IPS DF 4.7 (cell line): ENCODE data around the gene NR2E3.

ENCODE experiments used
- DNase-seq: peaks from one replicate; pipeline ENCODE4 v3.0.0-alpha.2; 2013; ENCODE audit warnings: low spot score; ENCODE audit errors: extremely low read depth

Gene NR2E3

DNA sequence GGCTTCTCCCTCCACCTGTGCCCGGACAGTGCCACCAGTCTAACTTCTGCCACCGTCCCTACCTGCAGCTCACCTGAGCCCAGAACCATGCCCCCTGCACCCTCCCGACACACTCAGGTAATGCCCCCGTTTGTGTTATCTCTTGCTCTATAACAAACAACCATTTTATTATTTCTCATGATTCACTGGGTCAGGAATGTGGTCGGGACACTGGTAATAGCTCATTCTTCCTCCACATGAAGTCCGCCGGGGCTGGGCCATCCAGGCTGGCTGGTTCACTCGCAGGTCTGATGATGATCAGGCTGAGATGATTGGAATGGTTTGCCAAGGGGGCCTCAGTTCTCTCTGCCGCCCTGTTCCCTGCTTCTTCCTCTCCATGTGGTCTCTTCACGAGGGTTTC lies 20.3 kb upstream of the NR2E3 start:
- DNase-seq, result no peak

DNA sequence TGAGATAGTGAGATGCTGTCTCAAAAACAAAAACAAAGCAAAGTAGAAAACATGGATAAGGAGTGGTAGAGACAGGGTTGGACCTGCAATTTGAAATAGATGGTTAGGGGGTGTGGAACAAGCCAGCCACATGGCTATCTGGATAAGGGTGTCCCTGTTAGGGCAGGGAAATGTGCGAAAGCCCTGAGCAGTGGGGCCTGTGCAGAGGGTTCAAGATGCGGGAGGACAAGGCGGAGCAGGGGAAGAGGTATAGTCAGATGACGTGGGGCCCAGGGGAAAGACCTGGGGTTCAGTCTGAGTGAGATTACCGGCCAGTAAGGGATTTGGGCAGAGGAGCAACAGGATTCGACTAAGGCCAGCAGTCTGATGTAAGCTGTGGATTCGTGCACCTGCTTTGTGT lies 18.4 kb upstream of the NR2E3 start:
- DNase-seq, result no peak

DNA sequence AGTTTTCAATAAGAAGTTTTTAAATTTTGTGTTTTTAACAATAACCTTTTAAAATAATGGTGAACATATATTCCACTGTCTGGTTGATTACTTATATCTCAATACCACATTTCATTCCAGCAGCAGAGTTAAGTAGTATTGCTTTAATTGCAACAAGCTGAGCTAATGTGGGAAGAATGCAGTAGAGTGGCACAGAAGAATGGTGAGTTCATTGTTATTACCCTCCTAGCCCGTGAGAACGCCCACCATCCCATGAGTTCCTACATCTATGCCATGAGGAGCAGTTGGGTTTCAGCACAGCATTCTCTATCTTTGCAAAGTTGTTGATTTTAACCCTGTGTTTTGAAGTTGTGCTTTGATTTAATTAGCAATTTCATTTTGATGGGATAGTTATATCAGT lies 17.8 kb upstream of the NR2E3 start:
- no peak for DNase-seq

DNA sequence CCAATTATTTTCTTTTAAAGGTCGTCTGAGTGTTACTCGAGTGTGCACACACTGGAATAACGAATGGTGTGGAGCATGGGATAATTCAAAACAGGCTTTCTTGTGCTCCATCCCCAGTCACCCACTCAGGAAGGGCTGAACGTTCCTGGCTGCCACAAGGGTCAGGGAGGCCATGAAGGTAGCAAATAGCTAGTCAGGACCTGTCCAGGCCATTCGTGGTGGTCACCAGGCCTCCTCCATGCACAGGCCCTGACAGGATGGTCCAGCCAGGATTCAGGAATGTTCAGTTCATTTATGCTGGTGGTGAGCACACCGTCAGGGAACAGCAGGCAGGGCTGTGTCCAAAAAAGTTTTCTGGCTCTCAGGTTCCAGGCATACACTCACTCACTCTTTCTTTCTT lies 11.7 kb upstream of the NR2E3 start:
- no peak for DNase-seq

DNA sequence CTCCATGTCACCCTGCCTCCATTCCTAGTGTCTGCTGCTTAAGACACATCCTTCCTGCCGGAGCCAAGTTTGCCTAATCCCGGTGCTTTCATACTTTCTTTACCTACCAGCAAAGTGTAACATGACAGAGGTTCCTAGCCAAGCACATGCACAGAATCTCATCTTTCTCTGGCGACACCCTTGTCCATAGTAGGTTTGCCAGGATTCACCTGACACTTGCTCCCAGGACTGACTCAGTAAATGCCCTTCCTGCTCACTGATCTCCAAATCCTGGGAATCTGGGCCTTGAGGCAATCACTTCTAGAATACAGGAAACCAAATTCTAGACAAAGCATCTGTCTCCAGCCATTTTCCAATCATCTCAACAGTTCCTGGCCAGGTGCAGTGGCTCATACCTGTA lies 10.2 kb upstream of the NR2E3 start:
- no peak for DNase-seq

DNA sequence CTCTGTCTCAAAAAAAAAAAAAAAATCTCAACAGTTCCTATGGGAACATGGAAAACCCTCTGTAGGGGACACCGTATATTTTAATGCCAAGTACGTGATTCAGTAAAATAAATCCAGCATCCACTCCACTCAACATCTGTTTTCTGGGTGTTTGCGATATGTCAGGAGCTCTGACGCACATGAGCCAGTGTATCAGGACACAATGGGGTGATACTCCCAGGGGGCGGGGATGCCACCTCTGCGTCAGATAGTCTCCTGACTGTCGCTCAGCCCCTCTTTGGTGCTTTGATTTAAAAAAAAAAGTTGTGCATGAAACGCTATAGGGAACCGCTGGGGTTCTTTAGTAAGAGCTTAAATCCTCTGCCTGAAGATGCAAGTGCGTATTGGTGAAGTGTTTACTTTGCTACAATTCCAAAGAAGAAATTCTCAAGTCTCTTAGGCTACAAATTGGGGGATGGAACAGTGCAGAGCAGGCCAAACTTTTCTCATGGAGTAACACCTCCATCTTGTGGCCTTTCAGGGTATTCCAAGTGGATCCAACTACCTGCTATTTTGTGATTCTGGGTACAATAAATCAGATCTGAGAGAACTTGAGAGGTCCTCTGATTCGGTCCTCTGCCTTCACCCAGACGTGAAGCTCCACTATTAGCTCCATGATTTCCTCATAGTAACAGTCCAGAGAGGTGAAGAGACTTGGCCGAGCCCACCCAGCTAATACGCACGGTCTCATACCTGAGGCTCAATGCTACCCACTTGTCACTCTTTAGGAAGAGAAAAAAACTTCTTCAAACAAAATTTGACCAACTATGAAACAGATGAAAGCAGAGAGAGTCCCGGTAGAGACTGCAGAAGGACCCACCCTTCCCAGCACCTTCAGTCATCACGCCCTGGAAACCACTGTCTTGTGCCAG lies 9.3 kb upstream of the NR2E3 start:
- no peak for DNase-seq

DNA sequence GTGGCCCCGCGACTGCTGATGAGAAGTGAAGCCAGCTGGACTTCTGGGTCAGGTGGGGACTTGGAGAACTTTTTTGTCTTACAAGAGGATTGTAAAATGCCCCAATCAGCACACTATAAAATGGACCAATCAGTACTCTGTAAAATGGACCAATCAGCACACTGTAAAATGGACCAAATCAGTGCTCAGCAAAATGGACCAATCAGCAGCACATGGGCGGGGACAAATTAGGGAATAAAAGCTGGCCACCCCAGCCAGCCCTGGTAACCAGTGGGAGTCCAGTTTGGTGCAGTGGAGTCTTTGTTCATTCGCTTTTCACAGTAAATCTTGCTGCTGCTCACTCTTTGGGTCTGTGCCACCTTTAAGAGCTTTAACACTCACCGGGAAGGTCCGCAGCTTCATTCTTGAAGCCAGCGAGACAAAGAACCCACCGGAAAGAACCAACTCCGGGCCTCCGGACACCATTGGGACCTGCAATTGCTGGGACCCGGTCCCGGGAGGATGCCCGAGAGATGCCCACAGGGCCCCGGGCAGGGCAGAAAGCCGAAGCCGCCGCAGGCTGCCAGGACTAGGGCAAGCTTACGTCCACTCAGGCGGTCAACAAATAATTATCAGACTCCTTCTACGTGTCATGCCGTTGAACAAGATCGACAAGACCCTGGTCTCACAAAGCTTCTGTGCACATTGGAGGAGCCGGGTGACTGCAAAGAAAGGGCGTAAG lies 8.3 kb upstream of the NR2E3 start:
- DNase-seq, result no peak

DNA sequence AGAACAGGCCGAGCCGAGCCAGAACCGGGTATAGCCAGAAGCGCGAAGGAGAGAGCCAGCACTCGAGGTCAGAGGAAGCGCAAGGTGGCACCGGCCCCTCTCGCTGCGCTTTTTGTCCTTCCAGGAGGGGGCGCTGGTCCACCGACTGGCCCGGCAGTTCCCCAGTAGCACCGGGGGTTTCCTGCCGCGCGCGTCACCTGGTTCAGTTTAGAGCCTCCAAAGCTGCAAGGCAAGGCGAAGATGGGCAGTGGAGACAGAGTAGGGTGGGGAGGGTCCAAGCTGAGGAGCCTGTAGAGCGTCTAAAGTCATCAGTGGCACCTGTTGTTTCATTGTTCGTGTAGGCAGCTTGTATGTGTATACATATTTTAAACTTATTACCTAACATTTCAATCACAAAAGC lies 7.6 kb upstream of the NR2E3 start:
- DNase-seq, result no peak

DNA sequence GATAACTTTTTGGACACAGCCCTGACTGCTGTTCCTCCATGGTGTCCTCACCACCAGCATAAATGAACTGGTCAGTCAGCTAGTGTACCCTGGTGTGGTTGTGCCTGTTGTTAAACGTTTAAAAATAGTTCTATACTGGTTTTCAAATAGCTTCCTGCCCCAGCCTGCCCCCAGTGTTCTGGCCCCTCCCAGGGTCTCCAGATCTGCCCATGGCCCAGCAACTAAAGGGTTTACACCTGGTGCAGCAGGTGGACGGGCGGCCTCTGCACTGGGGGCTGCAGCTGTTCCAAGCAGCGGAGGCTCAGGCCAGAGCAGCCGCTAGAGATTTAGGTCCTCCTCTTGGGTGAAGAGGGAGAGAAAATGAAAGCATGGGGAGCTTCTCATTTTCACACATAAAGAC lies 6.1 kb upstream of the NR2E3 start:
- no peak for DNase-seq

DNA sequence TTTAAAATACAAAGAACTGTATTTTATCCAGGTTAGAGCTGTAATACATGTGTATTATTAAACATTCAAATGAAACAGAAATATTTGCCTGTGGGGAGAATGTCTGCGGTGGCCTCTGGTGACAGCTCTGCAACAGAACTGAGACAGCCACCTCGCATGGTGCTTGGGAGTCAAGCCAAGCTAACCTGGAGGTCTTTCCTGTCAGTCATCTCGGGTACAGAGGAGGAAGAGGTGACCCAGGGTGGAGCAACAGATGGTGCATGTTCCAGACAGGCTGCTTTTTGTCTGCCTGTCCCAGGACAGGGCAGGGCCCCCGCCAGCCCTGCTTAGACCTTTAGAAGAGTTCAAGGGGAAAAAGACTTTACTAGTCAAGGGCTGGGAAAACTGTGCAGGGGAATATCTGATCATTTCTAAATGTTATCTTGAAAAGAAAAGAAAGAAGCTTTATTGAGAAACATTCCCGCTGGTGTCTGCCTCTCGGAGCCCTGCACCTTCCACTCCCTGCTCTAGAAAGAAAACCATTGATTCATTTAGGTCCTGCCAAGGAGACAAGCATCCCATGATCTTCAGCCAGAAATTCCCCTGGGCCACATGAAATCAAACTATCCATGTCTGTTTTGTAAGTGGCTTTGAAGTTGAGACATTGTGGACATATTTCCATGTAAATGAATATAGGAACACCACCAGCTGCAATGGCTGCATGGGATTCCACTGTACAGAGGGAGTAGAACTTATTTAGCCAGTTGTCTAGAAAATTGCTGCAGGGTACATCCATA lies 5.5 kb upstream of the NR2E3 start:
- DNase-seq, result no peak

DNA sequence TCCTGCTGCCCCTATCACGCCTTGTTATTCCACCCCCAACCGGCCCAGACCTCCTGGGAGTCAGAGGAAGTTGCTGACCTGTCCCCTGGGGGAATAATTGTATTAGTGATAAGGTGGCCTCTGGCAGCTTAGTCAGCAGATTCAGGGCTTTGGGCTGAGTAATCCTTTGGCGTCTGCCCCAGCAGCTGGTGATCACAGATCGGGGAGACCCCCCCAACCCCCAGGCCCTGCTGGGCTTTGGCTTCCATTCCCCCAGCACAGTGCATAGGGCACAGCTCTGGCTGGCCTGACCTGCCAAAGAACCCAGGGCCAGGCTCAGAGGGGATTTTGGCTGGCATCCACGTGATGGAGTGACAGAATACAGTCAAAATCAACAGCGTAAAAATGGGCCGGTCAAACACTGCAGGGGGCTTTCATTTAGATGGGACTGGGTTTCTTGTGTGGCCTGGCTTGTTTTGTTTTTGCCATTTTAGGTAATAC lies 3.9 kb upstream of the NR2E3 start:
- DNase-seq, result no peak

DNA sequence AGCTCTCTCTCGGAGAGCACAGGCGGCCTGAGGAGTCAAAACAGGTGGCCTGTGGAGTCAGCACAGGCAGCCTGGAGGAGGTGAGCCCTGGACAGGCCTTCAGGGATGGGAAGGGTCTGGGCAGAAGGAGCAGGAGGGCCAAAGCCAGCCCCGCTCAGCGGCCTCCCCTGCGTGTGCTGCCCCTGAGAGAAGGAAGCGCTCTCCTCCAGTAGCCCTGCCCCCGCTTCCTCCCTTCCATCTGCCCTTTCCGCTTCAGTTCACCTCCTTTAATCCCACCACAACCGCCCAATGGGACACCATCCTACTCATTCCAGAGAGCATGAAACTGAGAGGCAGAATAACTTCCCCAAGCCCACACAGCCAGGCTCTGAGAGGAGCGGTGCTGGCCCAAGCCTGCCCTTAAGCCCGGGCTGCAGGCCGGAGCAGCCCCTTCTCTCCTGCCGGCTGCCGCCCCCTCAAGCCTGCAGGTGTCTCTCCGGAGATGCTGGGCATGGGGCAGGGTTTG lies 3.2 kb upstream of the NR2E3 start:
- no peak for DNase-seq

DNA sequence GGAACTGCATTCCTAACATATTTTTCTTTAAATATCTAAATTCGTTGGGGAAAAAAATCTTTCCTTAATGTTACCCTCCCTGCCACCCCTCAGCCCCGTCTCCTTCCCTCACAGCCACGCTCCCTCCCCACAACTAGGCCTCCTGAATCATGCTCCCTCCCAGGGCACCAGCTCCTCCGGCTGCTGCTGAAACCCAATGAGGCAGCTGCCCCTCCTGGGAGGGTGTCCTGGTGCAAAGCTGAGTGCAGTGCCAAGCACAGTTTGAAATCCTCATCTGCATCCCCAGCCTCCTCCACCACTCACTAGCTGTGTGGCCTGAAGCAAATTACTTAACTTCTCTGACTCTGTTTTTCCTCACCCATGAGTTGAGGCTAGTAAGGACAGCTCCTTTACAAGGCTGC lies 2.7 kb upstream of the NR2E3 start:
- no peak for DNase-seq

DNA sequence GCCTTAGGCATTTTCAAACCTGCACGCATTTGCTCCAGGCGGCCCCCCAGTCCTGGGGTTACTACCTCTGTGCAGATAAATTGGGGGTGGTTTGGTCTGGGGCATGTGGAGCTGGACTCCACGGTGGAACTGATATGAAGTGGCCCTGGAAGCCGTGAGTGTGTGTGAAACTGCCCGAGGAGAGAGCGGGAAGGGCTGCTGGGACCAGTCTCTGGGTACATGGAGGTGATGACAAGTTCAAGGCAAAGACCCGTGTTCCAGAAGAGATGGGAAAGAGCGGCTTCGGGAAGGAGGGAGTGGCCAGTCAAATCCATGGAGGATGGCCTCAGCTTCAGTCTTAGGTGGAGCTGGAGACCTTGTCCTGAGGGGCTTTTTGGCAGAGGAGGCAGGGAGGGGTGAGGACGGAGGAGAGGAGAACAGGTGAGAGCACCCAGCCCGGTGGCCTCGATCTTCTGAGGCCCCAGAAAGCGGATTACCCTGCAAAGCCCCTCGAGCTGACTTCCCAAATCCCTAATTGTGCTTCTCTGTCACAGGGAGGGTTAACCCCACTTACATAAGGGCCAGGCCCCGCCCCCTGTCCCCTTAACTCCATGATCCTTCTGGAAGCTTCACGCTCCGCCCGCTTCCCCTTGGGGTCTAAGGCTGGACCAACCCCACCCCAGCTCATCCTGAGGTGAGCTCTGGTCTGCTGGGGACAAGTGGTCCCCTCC lies 1.9 kb upstream of the NR2E3 start:
- no peak for DNase-seq

DNA sequence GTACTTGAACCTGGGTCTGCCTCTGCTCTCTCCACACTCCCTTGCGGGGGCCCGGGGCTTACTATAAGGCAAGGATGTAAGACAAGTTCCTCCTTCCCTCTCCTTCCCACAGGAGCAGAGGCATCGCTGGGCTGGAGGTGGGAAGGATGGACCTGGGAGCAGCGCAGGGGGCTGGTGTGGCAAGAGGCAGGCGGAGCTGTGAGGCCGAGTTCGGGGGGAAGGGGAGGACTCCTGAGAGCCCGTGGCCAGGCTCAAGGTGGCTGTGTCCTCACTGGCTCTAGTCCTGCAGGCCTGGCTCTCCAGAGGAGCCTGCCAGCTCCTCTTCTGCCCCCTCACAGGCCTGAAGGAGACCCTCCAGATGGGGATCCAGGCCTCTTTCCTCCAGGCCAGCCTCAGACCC lies 1.0 kb upstream of the NR2E3 start:
- no peak for DNase-seq

DNA sequence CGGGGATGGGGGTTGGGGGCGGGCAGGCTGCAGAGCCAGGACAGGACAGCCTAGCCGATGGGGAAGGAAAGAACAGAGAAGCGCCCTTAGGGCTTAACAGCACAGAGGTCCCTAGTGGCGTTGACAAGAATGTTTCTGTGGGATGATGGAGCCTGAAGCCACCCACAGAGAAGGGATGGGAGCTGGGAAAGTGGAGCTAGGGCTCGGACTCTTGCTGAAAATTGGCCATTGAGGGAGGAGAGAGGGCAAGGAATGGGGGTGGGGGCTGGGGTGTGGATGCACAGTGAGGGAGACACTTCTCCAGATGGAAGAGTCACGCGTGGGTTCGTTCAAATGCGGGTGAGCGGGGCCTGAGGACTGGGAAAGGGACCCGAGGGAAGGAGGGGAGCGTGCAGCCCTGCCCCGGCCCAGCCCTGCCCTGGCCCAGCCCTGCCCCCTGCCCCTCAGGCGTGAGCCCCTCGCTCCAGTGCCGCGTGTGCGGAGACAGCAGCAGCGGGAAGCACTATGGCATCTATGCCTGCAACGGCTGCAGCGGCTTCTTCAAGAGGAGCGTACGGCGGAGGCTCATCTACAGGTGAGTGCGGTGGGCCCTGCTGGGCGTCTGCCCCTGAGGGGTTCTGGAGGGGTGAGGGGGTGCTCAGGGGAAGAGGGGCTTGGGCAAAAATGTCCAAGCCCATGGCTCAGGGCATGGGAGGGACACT lies 832 bp downstream of the NR2E3 start:
- DNase-seq, result no peak

DNA sequence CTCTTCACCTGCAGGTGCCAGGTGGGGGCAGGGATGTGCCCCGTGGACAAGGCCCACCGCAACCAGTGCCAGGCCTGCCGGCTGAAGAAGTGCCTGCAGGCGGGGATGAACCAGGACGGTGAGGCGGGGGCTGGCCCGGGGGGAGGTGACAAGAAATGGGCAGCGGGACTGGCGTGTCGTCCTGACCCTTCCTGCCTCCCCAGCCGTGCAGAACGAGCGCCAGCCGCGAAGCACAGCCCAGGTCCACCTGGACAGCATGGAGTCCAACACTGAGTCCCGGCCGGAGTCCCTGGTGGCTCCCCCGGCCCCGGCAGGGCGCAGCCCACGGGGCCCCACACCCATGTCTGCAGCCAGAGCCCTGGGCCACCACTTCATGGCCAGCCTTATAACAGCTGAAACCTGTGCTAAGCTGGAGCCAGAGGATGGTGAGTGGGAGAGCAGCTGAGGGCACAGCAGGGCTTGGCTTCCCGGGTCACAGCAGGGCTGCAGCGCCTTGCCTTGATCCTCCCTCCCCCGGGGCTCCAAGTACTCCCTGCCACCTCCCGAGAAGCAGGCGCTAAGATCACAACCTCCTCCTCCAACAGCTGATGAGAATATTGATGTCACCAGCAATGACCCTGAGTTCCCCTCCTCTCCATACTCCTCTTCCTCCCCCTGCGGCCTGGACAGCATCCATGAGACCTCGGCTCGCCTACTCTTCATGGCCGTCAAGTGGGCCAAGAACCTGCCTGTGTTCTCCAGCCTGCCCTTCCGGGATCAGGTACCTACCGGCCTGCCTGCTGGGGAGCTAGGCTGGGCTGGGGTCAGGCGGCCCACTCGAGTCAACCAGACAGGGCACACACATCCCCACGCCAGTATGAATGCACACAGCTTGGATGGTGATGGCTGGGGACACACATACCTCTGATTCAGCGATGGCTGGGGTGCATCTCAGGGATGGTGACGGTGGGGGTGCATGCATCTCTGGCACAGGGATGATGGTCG lies 1.7 kb downstream of the NR2E3 start:
- no peak for DNase-seq

DNA sequence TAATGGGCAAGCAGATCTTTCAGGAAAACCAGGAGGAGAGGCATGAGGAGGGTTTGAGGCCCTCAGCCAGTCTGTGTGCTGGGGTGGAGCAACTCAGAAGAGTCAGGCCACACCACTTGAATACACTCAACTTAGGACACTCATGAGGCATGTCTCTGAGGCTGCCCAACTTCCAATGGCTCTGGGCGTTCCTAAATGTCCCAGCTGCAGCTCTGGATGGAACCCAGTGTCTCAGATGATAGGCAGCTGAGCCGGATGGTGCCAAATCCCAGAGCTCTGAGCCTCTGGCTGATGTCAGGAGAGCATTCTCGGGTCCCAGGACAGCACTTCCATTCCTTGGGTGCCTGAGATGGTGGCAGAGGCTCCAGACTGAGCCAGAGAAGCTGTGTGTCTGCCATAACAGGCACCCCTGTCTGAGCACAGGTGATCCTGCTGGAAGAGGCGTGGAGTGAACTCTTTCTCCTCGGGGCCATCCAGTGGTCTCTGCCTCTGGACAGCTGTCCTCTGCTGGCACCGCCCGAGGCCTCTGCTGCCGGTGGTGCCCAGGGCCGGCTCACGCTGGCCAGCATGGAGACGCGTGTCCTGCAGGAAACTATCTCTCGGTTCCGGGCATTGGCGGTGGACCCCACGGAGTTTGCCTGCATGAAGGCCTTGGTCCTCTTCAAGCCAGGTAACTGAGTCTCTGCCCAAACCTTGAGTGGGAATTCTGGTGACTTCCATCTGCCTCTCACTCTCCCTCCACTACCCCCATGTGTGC lies 2.8 kb downstream of the NR2E3 start:
- no peak for DNase-seq
